PC-3 (cell line): ENCODE data around the gene ARHGAP12. TPM values are rescaled to one million over a fixed set of nuclear protein-coding genes. Genes with fewer than 3 reads are reported as not detected.
A peak's percentile ranks its signal among the peaks of the same experiment; 100 is the strongest.

ENCODE experiments used
- ATAC-seq: fragments of 200-7000 bp; cut with Tn5 transposase; 2 replicates; pipeline ENCODE4 v1.9.1; 2020; ENCODE audit warnings: mild to moderate bottlenecking, moderate library complexity
- BruUV-seq: library from RNA; stranded (reverse); fragments of 400-500 nt; replicated peaks from 2 replicates; lab custom pipeline; 2021; lab: Mats Ljungman, UMichigan
- CTCF ChIA-PET: fragments of 300-600 bp; sonication (Branson Sonifier 250); formaldehyde crosslinking; loops from one replicate; lab custom pipeline; 2022; ENCODE audit warnings: antibody characterized with exemption; lab: Charles Lee
- POLR2A ChIA-PET: fragments of 300-600 bp; sonication (Branson Sonifier 250); formaldehyde crosslinking; loops from one replicate; lab custom pipeline; 2022; ENCODE audit warnings: antibody characterized with exemption; ENCODE audit not compliant: unreplicated experiment; lab: Charles Lee
- DNase-seq: peaks from one replicate; pipeline ENCODE4 v3.0.0-alpha.2; 2015
- H2AFZ ChIP-seq: fragments of 300-600 bp; sonication (generic); 2 replicates; pipeline ENCODE4 v1.6.0; 2016; ENCODE audit warnings: antibody characterized with exemption, low read length
- H3F3A ChIP-seq: fragments of 300-600 bp; sonication (generic); one replicate; pipeline ENCODE4 v1.6.0; 2017; ENCODE audit warnings: antibody characterized with exemption, low read length, control low read depth, mild to moderate bottlenecking; ENCODE audit not compliant: unreplicated experiment
- H3K27ac ChIP-seq: fragments of 300-600 bp; sonication (generic); 2 replicates; pipeline ENCODE4 v1.5.1; 2016; ENCODE audit warnings: mild to moderate bottlenecking, low read length
- H3K27me3 ChIP-seq: fragments of 300-600 bp; sonication (generic); 2 replicates; pipeline ENCODE4 v1.6.1; 2016; ENCODE audit warnings: low read length, mixed read lengths
- H3K36me3 ChIP-seq: fragments of 300-600 bp; sonication (generic); 2 replicates; pipeline ENCODE4 v1.6.1; 2016; ENCODE audit warnings: low read depth, mixed run types, low read length, mixed read lengths
- H3K4me1 ChIP-seq: fragments of 300-600 bp; sonication (generic); 2 replicates; pipeline ENCODE4 v1.5.1; 2016; ENCODE audit warnings: low read length; ENCODE audit not compliant: insufficient read depth
- H3K4me2 ChIP-seq: fragments of 300-600 bp; sonication (generic); 2 replicates; pipeline ENCODE4 v1.6.0; 2016; ENCODE audit warnings: low read length
- H3K4me3 ChIP-seq: fragments of 300-600 bp; sonication (generic); 2 replicates; pipeline ENCODE4 v1.5.1; 2016; ENCODE audit warnings: mild to moderate bottlenecking, low read length, mixed read lengths
- H3K79me2 ChIP-seq: fragments of 300-600 bp; sonication (generic); 2 replicates; pipeline ENCODE4 v1.6.1; 2017; ENCODE audit warnings: low read length, mixed read lengths
- H3K9ac ChIP-seq: fragments of 300-600 bp; sonication (generic); 2 replicates; pipeline ENCODE4 v1.6.0; 2016; ENCODE audit warnings: mild to moderate bottlenecking, low read length
- H3K9me2 ChIP-seq: fragments of 300-600 bp; sonication (generic); replicated peaks from 2 replicates; pipeline ENCODE4 v1.6.1; 2016; ENCODE audit warnings: mixed run types, low read length, mixed read lengths
- H3K9me3 ChIP-seq: fragments of 300-600 bp; sonication (generic); 2 replicates; pipeline ENCODE4 v1.6.1; 2016; ENCODE audit warnings: low read length, mixed read lengths
- H4K20me1 ChIP-seq: fragments of 300-600 bp; sonication (generic); 2 replicates; pipeline ENCODE4 v1.6.1; 2016; ENCODE audit warnings: low read length, mixed read lengths
- EZH2 ChIP-seq: fragments of 300-600 bp; sonication (generic); IDR thresholded peaks from one replicate; pipeline ENCODE4 v1.6.1; 2017; ENCODE audit warnings: antibody characterized with exemption, mild to moderate bottlenecking, low read length; ENCODE audit not compliant: unreplicated experiment
- EZH2phosphoT487 ChIP-seq: fragments of 300-600 bp; sonication (generic); IDR thresholded peaks from 2 replicates; pipeline ENCODE4 v1.6.1; 2018; ENCODE audit warnings: mild to moderate bottlenecking, antibody characterized with exemption, low read length, borderline replicate concordance
- intact Hi-C: fragments of 100-400 bp; cut with micrococcal nuclease; formaldehyde crosslinking; loops from 2 replicates; pipeline ENCODE4 v1.9.0; 2023
- total RNA-seq: library from RNA; depleted of rRNA; stranded (reverse); fragments of >200 nt; gene quantifications from 2 replicates; pipeline ENCODE4 v1.2.3, GENCODE V29; 2014
- TF ChIP-seq, protein P1 (sequence below): fragments of 300-600 bp; sonication (generic); conservative IDR thresholded peaks from 2 replicates; pipeline ENCODE4 v1.5.1; 2017; ENCODE audit warnings: antibody characterized with exemption, low read depth, mild to moderate bottlenecking, low read length

The ARHGAP12 gene
- total RNA-seq, 1 experiment from 2014 or later, result 16.6 TPM

GRCh38 chr10:31768467-31768866 lies 160.2 kb downstream of the ARHGAP12 start:
- no peaks in the 10 kb centered on the region for H3F3A ChIP-seq

GRCh38 chr10:31765541-31765940 lies 163.1 kb downstream of the ARHGAP12 start:
- no peak overlapping the region for H3K9ac ChIP-seq
- no peak for ATAC-seq
- H4K20me1 ChIP-seq, result no peaks in the 10 kb centered on the region
- H3K4me2 ChIP-seq, result no peak overlapping the region
- DNase-seq, result no peak
- ChIA-PET POLR2A (no interaction called here), CTCF (no interaction called here)
- H3K79me2 ChIP-seq, result no peaks in the 10 kb centered on the region
- H3K4me1 ChIP-seq, result peaks cover 11% of the 10 kb centered on the region; the same call in 1 of the 2 replicates
- no TSS peak for BruUV-seq
- no peaks in the 10 kb centered on the region for H3K9me3 ChIP-seq
- TF ChIP-seq EZH2phosphoT487 (no peak), EZH2 (no peak)
- TF ChIP-seq, protein P1, sequence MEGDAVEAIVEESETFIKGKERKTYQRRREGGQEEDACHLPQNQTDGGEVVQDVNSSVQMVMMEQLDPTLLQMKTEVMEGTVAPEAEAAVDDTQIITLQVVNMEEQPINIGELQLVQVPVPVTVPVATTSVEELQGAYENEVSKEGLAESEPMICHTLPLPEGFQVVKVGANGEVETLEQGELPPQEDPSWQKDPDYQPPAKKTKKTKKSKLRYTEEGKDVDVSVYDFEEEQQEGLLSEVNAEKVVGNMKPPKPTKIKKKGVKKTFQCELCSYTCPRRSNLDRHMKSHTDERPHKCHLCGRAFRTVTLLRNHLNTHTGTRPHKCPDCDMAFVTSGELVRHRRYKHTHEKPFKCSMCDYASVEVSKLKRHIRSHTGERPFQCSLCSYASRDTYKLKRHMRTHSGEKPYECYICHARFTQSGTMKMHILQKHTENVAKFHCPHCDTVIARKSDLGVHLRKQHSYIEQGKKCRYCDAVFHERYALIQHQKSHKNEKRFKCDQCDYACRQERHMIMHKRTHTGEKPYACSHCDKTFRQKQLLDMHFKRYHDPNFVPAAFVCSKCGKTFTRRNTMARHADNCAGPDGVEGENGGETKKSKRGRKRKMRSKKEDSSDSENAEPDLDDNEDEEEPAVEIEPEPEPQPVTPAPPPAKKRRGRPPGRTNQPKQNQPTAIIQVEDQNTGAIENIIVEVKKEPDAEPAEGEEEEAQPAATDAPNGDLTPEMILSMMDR, result no peak
- H3K27me3 ChIP-seq, result no peaks in the 10 kb centered on the region
- no peak overlapping the region for H3K27ac ChIP-seq
- no peaks in the 10 kb centered on the region; the same call in 1 of the 2 replicates for H3K36me3 ChIP-seq
- no peaks in the 10 kb centered on the region for H3F3A ChIP-seq
- H3K9me2 ChIP-seq, result no peaks in the 10 kb centered on the region
- intact Hi-C loops, result no loop called here
- no peak overlapping the region for H2AFZ ChIP-seq
- no peak overlapping the region for H3K4me3 ChIP-seq

More at GRCh38 chr10:31768467-31768866, 160.2 kb downstream of the ARHGAP12 start:
- H4K20me1 ChIP-seq, result no peaks in the 10 kb centered on the region
- H3K36me3 ChIP-seq, result no peaks in the 10 kb centered on the region; the same call in 1 of the 2 replicates
- H3K9me3 ChIP-seq, result no peaks in the 10 kb centered on the region
- H3K9ac ChIP-seq, result no peak overlapping the region
- H3K4me2 ChIP-seq, result no peak overlapping the region
- TF ChIP-seq, protein P1, result no peak
- TF ChIP-seq EZH2phosphoT487 (no peak), EZH2 (no peak)
- H3K79me2 ChIP-seq, result no peaks in the 10 kb centered on the region
- intact Hi-C loops, result no loop called here
- ATAC-seq, result no peak
- H2AFZ ChIP-seq, result no peak overlapping the region
- no peak overlapping the region for H3K27ac ChIP-seq
- peak; percentile 30 for DNase-seq
- peaks cover 11% of the 10 kb centered on the region; the same call in 1 of the 2 replicates for H3K4me1 ChIP-seq
- no peaks in the 10 kb centered on the region for H3K27me3 ChIP-seq
- H3K4me3 ChIP-seq, result no peak overlapping the region
- no TSS peak for BruUV-seq
- ChIA-PET POLR2A (no interaction called here), CTCF (interaction anchor here (1.0 kb wide), 1 partner anchor 8 kb away, joined by 3 read pairs; no protein-coding TSS in a partner anchor)
- H3K9me2 ChIP-seq, result no peaks in the 10 kb centered on the region

- H2AFZ ChIP-seq, result no peak overlapping the region
- H3K9ac ChIP-seq, result no peak overlapping the region
- TF ChIP-seq EZH2, result no peak
- TF ChIP-seq EZH2phosphoT487, result no peak
- TF ChIP-seq, protein P1, result no peak
- H3K36me3 ChIP-seq, result no peaks in the 10 kb centered on the region
- intact Hi-C loops, result no loop called here
- H4K20me1 ChIP-seq, result no peaks in the 10 kb centered on the region
- H3F3A ChIP-seq, result peaks cover 4% of the 10 kb centered on the region
- H3K27ac ChIP-seq, result no peak overlapping the region
- CTCF ChIA-PET, result no interaction called here
- H3K4me1 ChIP-seq, result peaks cover 3% of the 10 kb centered on the region; the same call in 1 of the 2 replicates
- no peaks in the 10 kb centered on the region for H3K27me3 ChIP-seq
- H3K4me2 ChIP-seq, result no peak overlapping the region
- H3K9me2 ChIP-seq, result no peaks in the 10 kb centered on the region
- H3K4me3 ChIP-seq, result no peak overlapping the region
- POLR2A ChIA-PET, result no interaction called here
- H3K9me3 ChIP-seq, result no peaks in the 10 kb centered on the region
- ATAC-seq (no peak), DNase-seq (no peak)
- BruUV-seq, result no TSS peak
- H3K79me2 ChIP-seq, result no peaks in the 10 kb centered on the region
Measured at GRCh38 chr10:31762316-31762715, 166.3 kb downstream of the ARHGAP12 start.
